Stimulated activated CD8-positive, alpha-beta memory T cell treated with anti-CD3 and anti-CD28 coated beads, Interleukin-12 subunit alpha, Interleukin-12 subunit beta, amount 100 ng/mL, for 24 hours (primary cell): ENCODE measurements around the gene KRTAP4-12.
"Not testable (repeated sequence)": the region's sequence is repeated elsewhere in the genome, so short reads cannot be mapped to it uniquely, and the experiment has no call there.

Experiments used
- DNase-seq: peaks from one replicate; pipeline ENCODE4 v3.0.0-alpha.2; 2020; ENCODE audit errors: extremely low read depth

KRTAP4-12 gene

GRCh38 chr17:41126412-41126811 lies 2.4 kb upstream of the KRTAP4-12 start:
- DNase-seq = no peak

DNA sequence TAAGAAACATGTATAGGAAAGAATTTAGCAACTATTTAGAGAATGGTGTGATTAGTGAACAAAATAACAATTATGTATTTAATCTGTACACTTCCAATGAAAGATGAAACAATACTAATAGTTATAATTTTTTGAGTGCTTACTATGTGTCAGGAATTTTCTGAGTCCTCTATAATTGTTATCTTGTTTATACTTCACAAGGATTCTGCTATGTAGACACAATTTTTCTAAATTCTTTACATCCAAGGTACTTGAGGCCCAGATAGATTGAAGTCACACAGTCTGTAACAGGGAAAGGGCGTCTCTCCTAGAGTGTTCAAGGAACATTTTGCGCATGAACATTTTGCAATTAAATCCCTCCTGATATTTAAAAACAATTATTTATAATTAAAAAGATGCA lies 1.1 kb upstream of the KRTAP4-12 start:
- no peak for DNase-seq

GRCh38 chr17:41123292-41123990 lies 541 bp downstream of the KRTAP4-12 start:
- not testable (repeated sequence) for DNase-seq

- DNase-seq = no peak
These were observed 2.2 kb downstream of the KRTAP4-12 start for GRCh38 chr17:41121742-41122141.

DNA sequence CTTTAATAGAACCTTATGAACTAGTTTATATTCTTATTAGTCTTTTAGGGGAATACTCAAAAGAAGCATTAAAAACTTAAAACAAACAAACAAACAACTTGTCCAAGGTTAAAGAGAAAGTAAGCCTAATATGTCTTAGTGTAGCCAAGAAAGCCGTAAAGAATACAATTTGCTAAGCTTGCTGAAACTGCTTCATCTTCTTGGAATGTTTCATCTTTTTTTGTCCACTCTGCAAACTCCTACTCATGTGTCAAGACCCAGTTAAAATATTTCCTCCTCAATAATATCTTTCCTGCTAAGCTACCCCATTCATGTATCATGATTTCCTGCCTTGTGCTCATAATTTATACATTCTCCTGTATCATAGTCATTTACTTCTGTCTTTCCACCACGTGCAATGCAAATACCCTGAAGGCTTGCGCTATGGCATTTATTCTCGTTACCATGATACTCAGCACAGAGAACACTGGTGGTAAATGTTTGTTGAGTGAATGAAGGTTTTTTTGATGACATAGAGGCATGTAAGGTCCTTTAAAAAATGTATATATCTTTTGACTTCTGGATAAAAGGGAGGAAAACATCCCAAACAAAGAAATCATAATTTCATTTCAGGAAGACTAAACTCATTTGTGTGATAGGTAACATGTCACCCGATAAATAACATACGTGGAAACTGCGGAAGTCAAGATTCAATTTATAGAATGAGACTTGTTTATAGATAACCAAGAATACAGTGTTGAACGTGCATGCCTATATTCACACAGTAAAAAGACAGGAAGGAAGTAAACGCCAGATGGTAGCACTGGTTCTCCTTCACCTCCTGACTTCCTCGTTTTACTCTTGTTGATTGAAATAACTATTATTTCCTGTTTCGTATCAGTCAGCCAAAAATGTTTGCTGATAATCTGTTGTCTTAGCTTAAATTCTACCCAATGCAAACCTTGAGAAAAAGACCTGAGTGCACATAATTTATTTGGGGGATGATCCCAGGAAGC lies 4.0 kb downstream of the KRTAP4-12 start:
- DNase-seq = not testable (repeated sequence)

DNA sequence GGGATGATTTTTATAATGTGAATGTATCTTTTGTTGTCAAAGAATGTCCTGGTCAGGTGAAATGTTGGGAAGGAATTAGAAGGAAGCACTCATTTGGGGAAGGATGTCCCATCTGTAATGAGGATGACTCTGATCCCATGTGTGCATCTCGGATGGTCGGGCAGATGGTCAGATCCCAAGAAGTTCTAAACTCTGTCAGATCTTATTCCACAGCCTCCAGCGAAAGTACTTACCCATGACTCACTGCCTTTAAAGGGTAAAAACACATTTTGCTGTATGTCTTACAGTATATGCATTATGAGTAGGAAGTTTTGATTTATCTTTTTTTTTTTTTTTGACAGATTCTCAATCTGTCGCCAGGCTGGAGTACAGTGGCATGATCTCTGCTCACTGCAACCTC lies 5.3 kb downstream of the KRTAP4-12 start:
- no peak for DNase-seq

GRCh38 chr17:41117846-41118386 lies 6.1 kb downstream of the KRTAP4-12 start, which contains the start of gene KRTAP4-11:
Gene KRTAP4-11, minus strand, starts transcription at chr17:41118373. Its CDS starts 58 bp downstream, at chr17:41118315.
- not testable (repeated sequence) for DNase-seq

GRCh38 chr17:41116297-41116696 lies 7.7 kb downstream of the KRTAP4-12 start:
- DNase-seq = no peak

DNA sequence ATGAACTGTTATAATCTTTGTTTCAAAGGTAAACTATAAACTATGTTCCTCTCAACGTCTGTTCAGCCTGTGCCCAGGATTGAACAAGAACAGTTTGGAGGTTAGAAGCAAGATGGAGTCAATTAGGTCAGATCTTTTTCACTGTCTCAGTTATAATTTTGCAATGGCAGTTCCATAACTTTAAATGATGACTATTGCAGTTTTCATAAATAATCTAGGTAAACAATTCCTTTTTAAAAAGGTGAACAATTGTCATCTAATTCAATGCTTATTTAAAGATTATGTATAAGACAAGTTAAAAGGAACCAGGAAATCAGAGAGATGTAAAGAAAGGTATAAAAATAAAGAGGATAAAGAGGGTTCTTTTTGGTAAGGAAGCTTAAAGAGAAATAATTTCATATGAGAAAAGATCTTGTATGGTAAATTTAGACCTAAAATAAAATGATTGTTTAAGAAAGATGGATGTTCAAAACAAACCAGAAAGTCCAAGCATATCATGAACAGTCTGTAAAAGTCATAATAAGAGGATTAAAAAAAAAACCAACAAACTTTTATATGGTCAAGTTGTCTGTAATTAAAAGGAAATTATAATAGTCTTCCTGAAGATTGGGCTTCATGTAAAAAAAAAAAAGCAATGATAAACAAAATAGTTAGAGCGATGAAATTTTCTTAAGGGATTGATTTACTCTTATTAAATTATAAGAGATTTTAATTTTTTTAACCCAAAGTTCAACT lies 12.7 kb downstream of the KRTAP4-12 start:
- no peak for DNase-seq

- DNase-seq = not testable (repeated sequence)
These were observed 15.1 kb downstream of the KRTAP4-12 start for GRCh38 chr17:41108728-41109386.

DNA sequence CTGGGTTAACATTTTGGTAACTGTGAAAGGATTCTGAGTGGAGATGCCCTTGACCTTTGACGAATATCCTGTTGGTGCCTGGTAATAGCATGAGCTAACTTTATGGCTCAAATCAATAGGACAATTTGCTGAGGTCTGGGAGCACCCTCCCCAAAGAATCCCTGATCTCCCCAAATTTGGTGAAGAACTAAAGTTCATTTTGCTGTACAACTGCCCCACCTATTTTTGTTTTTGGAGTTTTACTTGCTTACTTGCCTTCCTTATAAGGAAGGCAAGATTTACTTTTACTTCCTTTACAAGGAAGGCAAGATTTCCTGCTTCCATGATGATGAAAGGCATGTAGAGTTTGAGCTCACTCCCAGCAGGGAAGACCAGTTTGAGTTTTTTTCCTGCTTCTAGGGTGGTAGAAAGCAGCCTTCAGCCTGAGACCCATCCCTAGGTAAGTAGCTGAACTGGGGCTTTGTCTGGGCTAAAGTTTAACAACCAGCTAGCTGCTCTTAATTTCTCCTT lies 16.0 kb downstream of the KRTAP4-12 start:
- DNase-seq = no peak

DNA sequence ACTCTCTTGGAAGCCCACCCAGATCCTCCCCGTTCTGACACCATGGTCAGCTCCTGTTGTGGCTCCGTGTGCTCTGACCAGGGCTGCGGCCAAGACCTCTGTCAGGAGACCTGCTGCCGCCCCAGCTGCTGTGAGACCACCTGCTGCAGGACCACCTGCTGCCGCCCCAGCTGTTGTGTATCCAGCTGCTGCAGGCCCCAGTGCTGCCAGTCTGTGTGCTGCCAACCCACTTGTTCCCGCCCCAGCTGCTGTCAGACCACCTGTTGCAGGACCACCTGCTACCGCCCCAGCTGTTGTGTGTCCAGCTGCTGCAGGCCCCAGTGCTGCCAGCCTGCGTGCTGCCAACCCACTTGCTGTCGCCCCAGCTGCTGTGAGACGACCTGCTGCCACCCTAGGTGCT lies 18.6 kb downstream of the KRTAP4-12 start, which contains the start of gene KRTAP4-9:
KRTAP4-9 (plus strand) TSS at position 43 of the 400 bp plus-strand sequence; CDS start at position 43, 0 bp downstream.
- not testable (repeated sequence) for DNase-seq

DNA sequence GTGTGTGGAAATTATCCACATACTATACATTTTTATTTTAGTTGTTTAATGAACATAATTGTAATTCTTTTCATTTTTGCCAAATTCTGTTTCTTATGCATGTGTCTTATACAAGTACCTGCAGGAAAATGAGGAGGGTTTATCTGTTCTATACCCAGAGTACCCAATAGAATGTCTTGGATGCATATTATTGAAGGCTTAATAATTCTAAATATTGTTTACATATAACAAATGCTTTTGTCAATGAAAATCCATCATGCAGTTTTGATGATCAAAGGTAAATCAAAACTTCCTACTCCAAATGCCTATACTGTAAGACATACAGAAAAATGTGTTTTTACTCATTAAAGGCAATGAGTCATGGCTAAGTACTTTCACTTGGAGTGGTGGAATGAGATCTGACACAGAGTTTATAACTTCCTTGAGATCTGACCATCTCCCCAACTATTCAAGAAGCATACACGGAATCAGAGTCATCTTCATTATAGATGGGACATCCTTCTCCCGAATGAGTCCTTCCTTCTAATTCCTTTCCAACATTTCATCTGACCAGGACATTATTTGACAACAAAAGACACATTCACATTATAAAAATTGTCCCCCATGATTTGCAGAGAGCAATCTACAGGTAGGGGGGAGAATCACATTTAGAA lies 19.5 kb downstream of the KRTAP4-12 start:
- not testable (repeated sequence) for DNase-seq

GRCh38 chr17:41103896-41104295 lies 20.1 kb downstream of the KRTAP4-12 start:
- no peak for DNase-seq

DNA sequence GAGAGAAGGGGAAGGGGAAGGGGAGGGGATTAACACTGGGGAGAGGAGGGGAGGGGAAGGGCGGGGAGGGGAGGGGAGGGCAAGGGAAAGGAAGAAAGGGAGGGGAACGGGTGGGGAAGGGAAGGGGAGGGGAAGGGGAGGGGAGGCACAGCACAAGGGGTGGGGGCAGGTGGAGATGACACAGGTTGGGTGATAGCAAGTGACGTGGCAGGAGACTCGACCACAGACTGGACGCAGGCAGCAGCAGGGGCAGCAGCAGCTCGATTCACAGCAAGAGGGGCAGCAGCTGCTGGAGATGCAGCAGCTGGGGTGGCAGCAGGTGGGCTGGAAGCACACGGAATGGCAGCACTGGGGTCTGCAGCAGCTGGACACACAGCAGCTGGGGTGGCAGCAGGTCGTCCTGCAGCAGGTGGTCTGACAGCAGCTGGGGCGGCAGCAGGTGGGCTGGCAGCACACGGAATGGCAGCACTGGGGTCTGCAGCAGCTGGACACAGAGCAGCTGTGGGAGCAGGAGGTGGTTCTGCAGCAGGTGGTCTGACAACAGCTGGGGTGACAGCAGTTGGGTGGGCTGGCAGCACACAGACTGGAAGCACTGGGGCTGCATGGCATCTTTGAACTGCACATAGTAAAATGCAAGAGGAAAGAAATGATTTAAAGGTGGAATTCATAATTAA lies 22.3 kb downstream of the KRTAP4-12 start, which contains the start of gene KRTAP4-16:
KRTAP4-16 (minus strand) TSS at position 624 of the 674 bp plus-strand sequence; CDS start at position 624, 0 bp downstream.
- no peak for DNase-seq

DNA sequence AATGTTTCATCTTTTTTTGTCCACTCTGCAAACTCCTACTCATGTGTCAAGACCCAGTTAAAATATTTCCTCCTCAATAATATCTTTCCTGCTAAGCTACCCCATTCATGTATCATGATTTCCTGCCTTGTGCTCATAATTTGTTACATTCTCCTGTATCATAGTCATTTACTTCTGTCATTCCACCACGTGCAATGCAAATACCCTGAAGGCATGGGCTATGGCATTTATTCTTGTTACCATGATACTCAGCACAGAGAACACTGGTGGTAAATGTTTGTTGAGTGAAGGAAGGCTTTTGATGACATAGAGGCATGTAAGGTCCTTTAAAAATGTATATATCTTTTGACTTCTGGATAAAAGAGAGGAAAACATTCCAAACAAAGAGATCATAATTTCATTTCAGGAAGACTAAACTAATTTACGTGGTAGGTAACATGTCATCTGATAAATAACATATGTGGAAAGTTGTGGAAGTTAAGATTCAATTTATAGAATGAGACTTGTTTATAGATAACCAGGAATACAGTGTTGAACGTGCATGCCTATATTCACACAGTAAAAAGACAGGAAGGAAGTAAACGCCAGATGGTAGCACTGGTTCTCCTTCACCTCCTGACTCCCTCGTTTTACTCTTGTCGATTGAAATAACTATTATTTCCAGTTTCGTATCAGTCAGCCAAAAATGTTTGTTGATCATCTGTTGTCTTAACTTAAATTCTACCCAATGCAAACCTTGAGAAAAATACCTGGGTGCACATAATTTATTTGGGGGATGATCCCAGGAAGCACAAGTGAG lies 24.1 kb downstream of the KRTAP4-12 start:
- not testable (repeated sequence) for DNase-seq

GRCh38 chr17:41098481-41098880 lies 25.5 kb downstream of the KRTAP4-12 start:
- DNase-seq = no peak

- no peak for DNase-seq
These were observed 25.9 kb downstream of the KRTAP4-12 start, which contains the start of gene KRTAP4-8 for GRCh38 chr17:41098042-41098441. Gene KRTAP4-8, minus strand, starts transcription at chr17:41098142. Its CDS starts 58 bp downstream, at chr17:41098084.
